Sigmoid colon (tissue), 7 donors: ENCODE results near the gene CYP11A1. TPM values are rescaled to one million over a fixed set of nuclear protein-coding genes. Genes with fewer than 3 reads are reported as not detected.

Experiments used
- DNase-seq: peaks from one replicate; pipeline ENCODE4 v3.0.0-alpha.2; 2019
- H3K27ac ChIP-seq, 4 donors: fragments of 200-600 bp; sonication (generic); one replicate each; pipeline ENCODE4 v1.5.1; 2016 to 2019; ENCODE audit warnings: mild to moderate bottlenecking in 1 of 4
- H3K27me3 ChIP-seq, 3 donors: fragments of 200-600 bp; sonication (generic); one replicate each; pipeline ENCODE4 v1.5.1; 2019; ENCODE audit warnings: mild to moderate bottlenecking in 1 of 3
- H3K36me3 ChIP-seq, 4 donors: fragments of 200-600 bp; sonication (generic); one replicate each; pipeline ENCODE4 v1.5.1; 2016 to 2019
- H3K4me1 ChIP-seq, 4 donors: fragments of 200-600 bp; sonication (generic); one replicate each; pipeline ENCODE4 v1.5.1; 2017 to 2019
- H3K4me3 ChIP-seq, 4 donors: fragments of 200-600 bp; sonication (generic); one replicate each; pipeline ENCODE4 v1.5.1; 2017 to 2019; ENCODE audit warnings: mild to moderate bottlenecking in 2 of 4, moderate library complexity in 1 of 4
- H3K9me3 ChIP-seq, 4 donors: fragments of 200-600 bp in 3 of 4; sonication (generic) in 3 of 4; one replicate each; pipeline versions ENCODE4 v1.5.1 to v1.6.1; 2013 to 2019
- EP300 ChIP-seq, 4 donors: sonication (generic); formaldehyde crosslinking; IDR thresholded peaks; one replicate each; pipeline ENCODE4 v1.6.1; 2017; ENCODE audit warnings: antibody characterized with exemption in 4 of 4
- POLR2A ChIP-seq, 2 donors: fragments of 450-650 bp; IDR thresholded peaks; one replicate each; pipeline ENCODE4 v1.6.1; 2016; ENCODE audit warnings: antibody characterized with exemption in 2 of 2, mild to moderate bottlenecking in 2 of 2, moderate library complexity in 2 of 2
- POLR2AphosphoS5 ChIP-seq, 4 donors: sonication (generic); formaldehyde crosslinking; IDR thresholded peaks; one replicate each; pipeline ENCODE4 v1.6.1; 2017; ENCODE audit warnings: antibody characterized with exemption in 4 of 4
- WGBS, 2 donors: extraction: QIAGEN DNeasy Blood & Tissue Kit; methylation state at CpG; one replicate each; pipeline ENCODE4 v1.1.7; 2013; 5-methylcytosine and 5-hydroxymethylcytosine counted together
- intact Hi-C: fragments of 100-400 bp; cut with DNase I; formaldehyde crosslinking; loops from one replicate; pipeline ENCODE4 v1.15.1; 2023
- polyA plus RNA-seq, 3 donors: library from polyadenylated mRNA; stranded (reverse); fragments of 200-250 nt; gene quantifications; one replicate each; pipeline ENCODE4 v1.2.3, GENCODE V29; 2013
- total RNA-seq, 4 donors: library from RNA; depleted of rRNA; stranded (reverse); fragments of >200 nt; gene quantifications; one replicate each; pipeline ENCODE4 v1.1.0, GENCODE V29; 2016
- TF ChIP-seq, protein P1 (sequence below), 4 experiments: fragments of 450-650 bp in 3 of 4; fragments of 200-600 bp in 1 of 4; IDR thresholded peaks; one replicate each; pipeline ENCODE4 v1.5.1; 2016 to 2019; ENCODE audit warnings: antibody characterized with exemption in 4 of 4, mild to moderate bottlenecking in 3 of 4, moderate library complexity in 2 of 4
- donor health status: healthy with polysubstance abuse.
- donor health status: Bipolar disorder and iron deficiency.
- donor health status: healthy.

Gene CYP11A1
- total and polyA plus RNA-seq, 7 donors, result 0.22 to 1.7 (median 0.49) TPM; not detected in 2

DNA sequence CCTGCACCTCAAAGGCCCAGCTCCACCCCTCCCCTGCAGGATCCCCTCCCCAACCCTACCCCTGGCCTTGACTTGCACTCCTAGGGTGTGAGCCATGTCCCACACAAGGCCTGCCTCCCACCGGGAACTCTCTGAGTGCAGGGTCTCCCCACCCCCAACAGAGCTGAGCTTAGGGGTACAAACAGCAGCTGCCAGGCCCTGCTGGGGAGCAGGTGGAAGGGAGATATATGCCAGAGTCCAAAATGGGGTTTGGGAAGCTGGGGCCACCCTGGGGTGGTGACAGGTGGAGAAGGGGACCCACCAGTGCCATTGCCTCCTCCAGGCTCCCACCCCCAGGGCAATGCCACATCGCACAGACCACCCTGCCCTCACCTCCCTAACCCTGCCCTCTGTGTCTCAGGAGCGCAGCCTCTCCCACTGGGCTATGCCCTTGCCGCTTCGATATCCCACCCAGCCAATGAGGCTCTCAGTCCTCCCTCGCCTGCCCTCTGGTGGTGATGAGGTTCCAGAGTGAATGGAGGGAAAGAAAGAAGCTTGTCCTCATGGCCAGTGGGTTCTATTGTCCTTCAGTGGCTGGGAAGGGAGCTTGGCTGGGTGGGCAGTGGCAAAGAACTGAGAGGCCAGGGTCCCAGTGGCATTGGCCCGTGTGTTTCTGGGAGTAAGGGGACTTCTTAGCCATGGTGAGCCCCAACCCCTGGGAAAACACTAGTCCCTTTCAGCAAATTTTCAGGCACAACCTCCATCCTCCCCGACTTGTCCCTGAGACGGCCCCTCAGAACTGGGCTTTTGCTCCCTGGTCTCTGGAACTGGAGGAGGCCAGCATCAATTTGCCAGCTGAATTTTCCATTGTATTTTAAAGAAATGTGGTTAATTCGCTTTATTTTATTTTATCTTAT lies 46.8 kb downstream of the CYP11A1 start:
- H3K36me3 ChIP-seq, result no peaks in the 10 kb centered on the region
- H3K4me3 ChIP-seq, result no peak overlapping the region
- no peaks in the 10 kb centered on the region for H3K9me3 ChIP-seq
- H3K4me1 ChIP-seq, result peaks cover 0 to 26% (median 10%) of the 10 kb centered on the region in 4 donors
- no peaks in the 10 kb centered on the region for H3K27me3 ChIP-seq
- intact Hi-C loops, result loop anchor here (5.0 kb wide), 1 partner anchor 348 kb away; no protein-coding TSS in a partner anchor
- no peak overlapping the region for H3K27ac ChIP-seq
- DNase-seq, result no peak
- 73 to 84% methylated on average over 10 of the region's 10 CpGs for WGBS, 2 donors
- TF ChIP-seq EP300 (IDR thresholded peaks at IDR 0.05), result no peak
- TF ChIP-seq, protein P1, sequence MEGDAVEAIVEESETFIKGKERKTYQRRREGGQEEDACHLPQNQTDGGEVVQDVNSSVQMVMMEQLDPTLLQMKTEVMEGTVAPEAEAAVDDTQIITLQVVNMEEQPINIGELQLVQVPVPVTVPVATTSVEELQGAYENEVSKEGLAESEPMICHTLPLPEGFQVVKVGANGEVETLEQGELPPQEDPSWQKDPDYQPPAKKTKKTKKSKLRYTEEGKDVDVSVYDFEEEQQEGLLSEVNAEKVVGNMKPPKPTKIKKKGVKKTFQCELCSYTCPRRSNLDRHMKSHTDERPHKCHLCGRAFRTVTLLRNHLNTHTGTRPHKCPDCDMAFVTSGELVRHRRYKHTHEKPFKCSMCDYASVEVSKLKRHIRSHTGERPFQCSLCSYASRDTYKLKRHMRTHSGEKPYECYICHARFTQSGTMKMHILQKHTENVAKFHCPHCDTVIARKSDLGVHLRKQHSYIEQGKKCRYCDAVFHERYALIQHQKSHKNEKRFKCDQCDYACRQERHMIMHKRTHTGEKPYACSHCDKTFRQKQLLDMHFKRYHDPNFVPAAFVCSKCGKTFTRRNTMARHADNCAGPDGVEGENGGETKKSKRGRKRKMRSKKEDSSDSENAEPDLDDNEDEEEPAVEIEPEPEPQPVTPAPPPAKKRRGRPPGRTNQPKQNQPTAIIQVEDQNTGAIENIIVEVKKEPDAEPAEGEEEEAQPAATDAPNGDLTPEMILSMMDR (IDR thresholded peaks at IDR 0.05), result peak in 3 of 4 experiments; percentile 22 to 41 (median 26)

DNA sequence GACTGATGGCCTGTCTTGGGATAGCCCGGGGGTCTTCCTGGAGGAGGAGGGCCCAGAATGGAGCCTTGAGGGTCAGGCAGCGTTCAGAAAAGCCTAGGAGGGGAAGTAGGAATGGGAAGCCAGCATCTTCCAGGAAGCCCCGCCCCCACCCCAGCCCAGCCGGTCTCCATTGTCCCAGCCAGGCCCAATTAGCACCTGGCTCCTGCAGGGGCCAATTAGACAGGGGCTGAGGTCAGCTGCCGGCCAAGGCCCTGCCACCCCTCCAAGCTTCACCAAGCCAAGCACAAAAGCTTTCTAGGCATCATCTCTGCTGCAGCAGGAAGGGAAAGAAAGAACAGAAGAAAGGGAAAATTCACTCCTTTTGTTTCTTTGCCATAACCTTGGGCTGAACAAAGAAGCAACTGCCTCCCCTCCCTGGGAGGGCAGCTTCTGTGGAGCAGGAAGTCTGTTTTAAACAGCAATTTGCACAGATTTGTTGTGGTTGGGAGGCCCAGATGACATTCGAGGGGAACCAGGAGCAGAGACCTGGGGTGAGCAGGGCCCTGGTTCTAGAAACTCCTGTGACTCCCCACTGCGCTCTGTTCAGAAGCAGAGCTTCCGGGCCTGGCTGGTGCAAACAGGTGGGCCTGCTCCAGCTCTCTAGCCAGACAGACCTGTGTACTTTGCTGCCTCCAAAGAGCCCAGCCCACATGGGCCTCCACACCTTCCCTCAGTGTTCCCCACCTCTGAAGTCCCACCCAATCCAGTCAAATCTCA lies 47.7 kb downstream of the CYP11A1 start:
- Histone ChIP-seq H3K27ac (peak overlapping the region in 1 of 4 donors; percentile 18), H3K27me3 (no peaks in the 10 kb centered on the region), H3K4me1 (peaks cover 0 to 26% (median 10%) of the 10 kb centered on the region in 4 donors), H3K36me3 (no peaks in the 10 kb centered on the region), H3K4me3 (no peak overlapping the region), H3K9me3 (no peaks in the 10 kb centered on the region)
- intact Hi-C loops, result loop anchor here (5.0 kb wide), 1 partner anchor 347 kb away; no protein-coding TSS in a partner anchor
- TF ChIP-seq, protein P1 (IDR thresholded peaks at IDR 0.05), result no peak
- no peak for TF ChIP-seq POLR2AphosphoS5 (IDR thresholded peaks at IDR 0.05)
- no peak for TF ChIP-seq POLR2A (IDR thresholded peaks at IDR 0.05)
- TF ChIP-seq EP300 (IDR thresholded peaks at IDR 0.05), result no peak
- no peak for DNase-seq
- WGBS, 2 donors, result 54 to 57% methylated on average over 8 of the region's 8 CpGs

DNA sequence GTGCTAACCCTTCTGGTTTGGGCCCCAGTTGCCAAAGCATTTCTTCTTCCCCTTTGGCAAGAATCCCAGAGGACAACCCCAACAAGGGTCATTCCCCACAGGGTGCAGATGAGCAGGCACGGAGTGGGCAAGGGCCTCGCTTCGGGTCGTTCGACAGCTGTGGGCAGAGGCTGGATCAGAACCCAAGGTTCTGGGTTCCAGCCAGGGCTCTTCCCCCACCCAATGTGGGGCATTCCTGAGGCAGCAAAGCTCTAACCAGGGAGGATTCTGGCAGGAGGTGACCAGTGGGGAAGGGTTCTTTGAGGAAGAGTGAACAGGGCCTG lies 48.3 kb downstream of the CYP11A1 start:
- no peak for DNase-seq
- no peak for TF ChIP-seq EP300 (IDR thresholded peaks at IDR 0.05)
- TF ChIP-seq, protein P1 (IDR thresholded peaks at IDR 0.05), result no peak
- TF ChIP-seq POLR2A (IDR thresholded peaks at IDR 0.05), result no peak
- no peak for TF ChIP-seq POLR2AphosphoS5 (IDR thresholded peaks at IDR 0.05)
- WGBS, 2 donors, result 81 to 88% methylated on average over 5 of the region's 5 CpGs
- no peaks in the 10 kb centered on the region for H3K27me3 ChIP-seq
- no peaks in the 10 kb centered on the region for H3K9me3 ChIP-seq
- H3K36me3 ChIP-seq, result no peaks in the 10 kb centered on the region
- intact Hi-C loops, result no loop called here
- H3K4me1 ChIP-seq, result peaks cover 0 to 26% (median 10%) of the 10 kb centered on the region in 4 donors
- H3K4me3 ChIP-seq, result no peak overlapping the region
- peak overlapping the region in 2 of 4 donors; percentile 57 to 63 for H3K27ac ChIP-seq

DNA sequence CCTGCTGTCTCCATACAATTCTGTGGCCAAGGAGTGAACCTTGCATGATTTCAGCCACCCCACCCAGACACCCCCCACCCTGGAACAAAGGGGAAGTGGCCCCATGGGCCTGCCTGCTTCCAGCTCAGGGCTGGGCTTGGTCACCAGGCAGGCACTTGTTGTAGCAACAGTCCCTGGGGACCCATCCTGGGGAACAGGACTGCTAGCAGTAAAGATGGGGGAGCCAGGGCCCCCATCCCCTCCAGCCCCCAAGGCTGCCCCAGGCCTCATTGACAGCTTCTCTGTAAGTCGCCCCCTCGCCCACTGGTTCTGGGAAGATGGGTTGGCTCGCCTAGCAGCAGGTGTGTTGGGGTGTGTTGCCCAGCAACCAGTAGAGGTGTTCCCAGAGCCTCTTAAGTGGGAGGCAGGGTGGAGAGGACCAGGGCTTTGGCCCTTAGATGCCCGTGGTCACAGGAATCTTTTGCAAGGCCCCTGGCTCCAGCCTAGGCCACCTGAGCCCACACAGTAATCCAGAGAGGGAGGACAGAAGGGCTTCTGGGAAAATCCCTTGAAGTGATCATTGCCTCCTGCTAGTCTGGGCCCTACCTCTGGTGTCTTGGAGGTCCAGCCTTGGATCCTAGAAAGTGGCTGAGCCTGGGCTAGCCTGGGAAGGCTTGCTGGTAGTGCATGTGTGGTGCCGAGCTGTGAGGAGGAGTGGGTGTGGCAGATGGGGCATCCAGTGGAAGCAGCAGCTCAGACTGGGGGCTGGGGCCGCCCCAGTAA lies 48.9 kb downstream of the CYP11A1 start:
- Histone ChIP-seq H3K27me3 (no peaks in the 10 kb centered on the region), H3K36me3 (no peaks in the 10 kb centered on the region), H3K9me3 (no peaks in the 10 kb centered on the region), H3K27ac (peak overlapping the region in 3 of 4 donors; percentile 26 to 63 (median 57)), H3K4me3 (no peak overlapping the region), H3K4me1 (peaks cover 0 to 26% (median 10%) of the 10 kb centered on the region in 4 donors)
- WGBS, 2 donors, result 79 to 86% methylated on average over 6 of the region's 6 CpGs
- intact Hi-C loops, result no loop called here
- TF ChIP-seq, protein P1 (IDR thresholded peaks at IDR 0.05), result no peak
- TF ChIP-seq POLR2A (IDR thresholded peaks at IDR 0.05), result no peak
- no peak for TF ChIP-seq EP300 (IDR thresholded peaks at IDR 0.05)
- no peak for TF ChIP-seq POLR2AphosphoS5 (IDR thresholded peaks at IDR 0.05)
- no peak for DNase-seq
